ENCODE data around the gene LDB2. TPM values are rescaled to one million over a fixed set of nuclear protein-coding genes. Genes with fewer than 3 reads are reported as not detected.

LDB2 gene
- total RNA-seq, 1 experiment from 2014 or later: not detected

DNA sequence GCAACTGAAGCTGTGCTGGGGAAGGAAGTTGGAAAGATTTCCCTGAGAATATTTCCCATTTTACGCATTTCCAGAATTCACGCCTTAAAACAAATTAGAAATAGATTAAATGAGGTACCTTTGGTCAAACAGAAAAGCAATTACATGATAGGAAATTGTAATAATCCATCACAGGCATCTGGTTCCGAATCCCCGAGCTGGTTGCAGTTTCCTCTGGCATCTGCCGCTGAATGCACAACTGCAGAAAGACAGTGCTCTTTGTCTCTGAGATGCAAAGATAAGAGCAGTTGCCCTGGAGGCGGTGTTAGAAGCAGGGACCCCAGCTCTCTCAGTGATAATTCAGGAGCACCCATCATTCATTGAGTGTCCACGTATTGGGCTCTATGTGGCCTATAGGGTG lies 224.4 kb downstream of the LDB2 start:
- intact Hi-C loops (cut with micrococcal nuclease; ENCODE audit: unreplicated experiment): no loop called here
- H3K9me3 Mint-ChIP-seq (ENCODE audit: low read depth, unreplicated experiment): no peaks in the 10 kb centered on the region
- BruUV-seq (replicated peaks): no TSS peak
- no peak overlapping the region for H3K27ac Mint-ChIP-seq (ENCODE audit: unreplicated experiment)
- CTCF ChIA-PET: no interaction called here
- H3K4me3 Mint-ChIP-seq (ENCODE audit: low read depth, unreplicated experiment): no peak overlapping the region
- H3K36me3 Mint-ChIP-seq (ENCODE audit: insufficient read depth, unreplicated experiment): no peaks in the 10 kb centered on the region
- H3K27me3 Mint-ChIP-seq (ENCODE audit: unreplicated experiment): no peaks in the 10 kb centered on the region
- no peak for DNase-seq
- H3K4me1 Mint-ChIP-seq (ENCODE audit: low read depth, unreplicated experiment): no peaks in the 10 kb centered on the region
- TF ChIP-seq, protein P1, sequence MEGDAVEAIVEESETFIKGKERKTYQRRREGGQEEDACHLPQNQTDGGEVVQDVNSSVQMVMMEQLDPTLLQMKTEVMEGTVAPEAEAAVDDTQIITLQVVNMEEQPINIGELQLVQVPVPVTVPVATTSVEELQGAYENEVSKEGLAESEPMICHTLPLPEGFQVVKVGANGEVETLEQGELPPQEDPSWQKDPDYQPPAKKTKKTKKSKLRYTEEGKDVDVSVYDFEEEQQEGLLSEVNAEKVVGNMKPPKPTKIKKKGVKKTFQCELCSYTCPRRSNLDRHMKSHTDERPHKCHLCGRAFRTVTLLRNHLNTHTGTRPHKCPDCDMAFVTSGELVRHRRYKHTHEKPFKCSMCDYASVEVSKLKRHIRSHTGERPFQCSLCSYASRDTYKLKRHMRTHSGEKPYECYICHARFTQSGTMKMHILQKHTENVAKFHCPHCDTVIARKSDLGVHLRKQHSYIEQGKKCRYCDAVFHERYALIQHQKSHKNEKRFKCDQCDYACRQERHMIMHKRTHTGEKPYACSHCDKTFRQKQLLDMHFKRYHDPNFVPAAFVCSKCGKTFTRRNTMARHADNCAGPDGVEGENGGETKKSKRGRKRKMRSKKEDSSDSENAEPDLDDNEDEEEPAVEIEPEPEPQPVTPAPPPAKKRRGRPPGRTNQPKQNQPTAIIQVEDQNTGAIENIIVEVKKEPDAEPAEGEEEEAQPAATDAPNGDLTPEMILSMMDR (IDR thresholded peaks at IDR 0.05; ENCODE audit: unreplicated experiment): no peak

DNA sequence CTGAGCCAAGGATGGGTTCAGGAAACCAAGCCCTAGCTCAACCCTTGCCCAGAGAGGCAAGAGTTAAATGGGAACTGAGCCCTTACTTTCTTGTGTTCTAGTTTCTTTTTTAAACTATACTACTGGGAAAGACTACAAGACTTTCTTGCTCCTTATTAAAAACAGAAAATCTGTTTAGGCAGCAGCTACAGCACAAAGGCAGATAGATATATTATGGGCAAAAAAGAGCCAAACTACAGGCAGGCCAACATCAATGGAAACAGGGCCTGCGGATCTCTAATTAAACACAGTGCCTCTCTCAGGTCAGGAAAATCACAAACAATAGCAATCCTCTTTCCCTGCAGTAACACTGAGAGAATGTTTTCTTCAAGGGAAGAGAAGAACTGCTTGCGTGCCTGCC lies 226.0 kb downstream of the LDB2 start:
- intact Hi-C loops (cut with micrococcal nuclease; ENCODE audit: unreplicated experiment): no loop called here
- BruUV-seq (replicated peaks): no TSS peak
- Mint-ChIP-seq H3K4me3 (ENCODE audit: low read depth, unreplicated experiment) (no peak overlapping the region), H3K9me3 (ENCODE audit: low read depth, unreplicated experiment) (no peaks in the 10 kb centered on the region), H3K27ac (ENCODE audit: unreplicated experiment) (no peak overlapping the region), H3K36me3 (ENCODE audit: insufficient read depth, unreplicated experiment) (no peaks in the 10 kb centered on the region), H3K27me3 (ENCODE audit: unreplicated experiment) (no peaks in the 10 kb centered on the region), H3K4me1 (ENCODE audit: low read depth, unreplicated experiment) (no peaks in the 10 kb centered on the region)
- CTCF ChIA-PET: no interaction called here
- TF ChIP-seq, protein P1 (IDR thresholded peaks at IDR 0.05; ENCODE audit: unreplicated experiment): no peak
- no peak for DNase-seq

DNA sequence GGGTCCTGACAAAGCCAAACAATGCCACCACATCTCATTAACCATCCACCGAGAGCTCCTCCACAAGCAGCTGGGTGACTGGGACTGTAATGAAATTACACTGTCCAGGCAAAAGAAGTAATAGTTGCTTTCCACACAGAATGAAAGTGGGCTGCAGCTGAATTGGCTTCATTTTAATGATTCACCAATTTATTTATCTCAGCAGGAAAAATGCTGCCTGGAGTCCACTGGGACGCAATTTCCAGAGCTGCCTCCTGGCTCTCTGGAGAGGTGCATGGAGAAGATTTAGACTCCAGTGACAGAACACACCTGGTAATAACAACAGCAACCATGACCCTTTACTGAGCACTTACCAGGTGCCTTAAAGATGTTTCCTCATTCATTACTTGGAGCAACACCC lies 226.7 kb downstream of the LDB2 start:
- no peak overlapping the region for H3K4me3 Mint-ChIP-seq (ENCODE audit: low read depth, unreplicated experiment)
- intact Hi-C loops (cut with micrococcal nuclease; ENCODE audit: unreplicated experiment): no loop called here

DNA sequence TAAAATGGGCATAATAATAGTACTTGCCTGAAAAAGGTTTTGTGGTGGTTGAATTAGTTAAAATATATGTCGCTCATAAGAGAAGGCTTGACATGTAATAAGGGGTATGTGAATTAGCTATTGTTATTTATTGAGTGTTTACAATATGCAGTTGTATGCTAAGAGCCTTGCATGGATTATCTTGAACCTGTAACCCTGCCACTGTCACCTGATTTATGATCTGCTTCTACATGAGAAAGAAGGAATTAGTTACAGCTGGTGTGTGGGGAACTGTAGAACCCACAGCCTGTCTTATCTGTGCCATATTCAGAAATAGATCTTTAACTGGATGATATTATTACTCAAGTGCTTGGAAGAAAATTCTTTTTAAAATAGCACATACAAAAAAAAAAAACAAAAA lies 227.7 kb downstream of the LDB2 start:
- H3K4me3 Mint-ChIP-seq (ENCODE audit: low read depth, unreplicated experiment): no peak overlapping the region
- intact Hi-C loops (cut with micrococcal nuclease; ENCODE audit: unreplicated experiment): no loop called here
- CTCF ChIA-PET: no interaction called here
- H3K36me3 Mint-ChIP-seq (ENCODE audit: insufficient read depth, unreplicated experiment): no peaks in the 10 kb centered on the region
- DNase-seq: no peak
- BruUV-seq (replicated peaks): no TSS peak
- no peak overlapping the region for H3K27ac Mint-ChIP-seq (ENCODE audit: unreplicated experiment)
- H3K9me3 Mint-ChIP-seq (ENCODE audit: low read depth, unreplicated experiment): no peaks in the 10 kb centered on the region
- TF ChIP-seq, protein P1 (IDR thresholded peaks at IDR 0.05; ENCODE audit: unreplicated experiment): no peak
- no peaks in the 10 kb centered on the region for H3K4me1 Mint-ChIP-seq (ENCODE audit: low read depth, unreplicated experiment)
- no peaks in the 10 kb centered on the region for H3K27me3 Mint-ChIP-seq (ENCODE audit: unreplicated experiment)

More for the DNA sequence above, 226.7 kb downstream of the LDB2 start:
- TF ChIP-seq, protein P1 (IDR thresholded peaks at IDR 0.05; ENCODE audit: unreplicated experiment): no peak
- Mint-ChIP-seq H3K27me3 (ENCODE audit: unreplicated experiment) (no peaks in the 10 kb centered on the region), H3K27ac (ENCODE audit: unreplicated experiment) (no peak overlapping the region), H3K36me3 (ENCODE audit: insufficient read depth, unreplicated experiment) (no peaks in the 10 kb centered on the region), H3K4me1 (ENCODE audit: low read depth, unreplicated experiment) (no peaks in the 10 kb centered on the region), H3K9me3 (ENCODE audit: low read depth, unreplicated experiment) (no peaks in the 10 kb centered on the region)
- DNase-seq: no peak
- BruUV-seq (replicated peaks): no TSS peak
- CTCF ChIA-PET: no interaction called here

DNA sequence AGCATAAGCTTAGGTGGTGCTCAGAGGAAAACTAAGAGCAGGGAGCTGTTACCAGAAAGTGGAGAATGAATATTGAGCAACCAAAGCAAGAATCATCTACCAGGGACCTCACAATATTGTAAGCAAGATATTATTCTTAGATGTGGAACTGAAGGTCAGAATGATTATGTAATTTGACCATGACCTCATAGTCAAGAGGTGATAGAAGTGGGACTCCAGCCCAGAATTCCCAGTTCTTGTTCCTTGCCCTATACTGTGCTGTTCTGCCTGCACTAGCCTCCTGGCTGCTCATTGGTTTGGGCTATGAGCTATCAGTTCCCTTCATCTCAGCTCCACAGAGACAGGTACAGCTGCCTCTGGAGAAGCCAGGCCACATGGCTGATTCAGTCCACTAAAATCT lies 229.4 kb downstream of the LDB2 start:
- CTCF ChIA-PET: no interaction called here
- intact Hi-C loops (cut with micrococcal nuclease; ENCODE audit: unreplicated experiment): no loop called here
- H3K9me3 Mint-ChIP-seq (ENCODE audit: low read depth, unreplicated experiment): no peaks in the 10 kb centered on the region
- H3K4me3 Mint-ChIP-seq (ENCODE audit: low read depth, unreplicated experiment): no peak overlapping the region
- no peaks in the 10 kb centered on the region for H3K4me1 Mint-ChIP-seq (ENCODE audit: low read depth, unreplicated experiment)
- TF ChIP-seq, protein P1 (IDR thresholded peaks at IDR 0.05; ENCODE audit: unreplicated experiment): no peak
- no peak for DNase-seq
- no peaks in the 10 kb centered on the region for H3K36me3 Mint-ChIP-seq (ENCODE audit: insufficient read depth, unreplicated experiment)
- no peak overlapping the region for H3K27ac Mint-ChIP-seq (ENCODE audit: unreplicated experiment)
- H3K27me3 Mint-ChIP-seq (ENCODE audit: unreplicated experiment): no peaks in the 10 kb centered on the region
- BruUV-seq (replicated peaks): no TSS peak

Measured in Calu3 (cell line).